ENCODE data around the gene PHACTR4.
A peak's percentile ranks its signal among the peaks of the same experiment; 100 is the strongest.
"Not testable (repeated sequence)": the region's sequence is repeated elsewhere in the genome, so short reads cannot be mapped to it uniquely, and the experiment has no call there.

Gene PHACTR4

GRCh38 chr1:28510970-28511440 lies 141.5 kb downstream of the PHACTR4 start:
- H3K4me3 ChIP-seq (ENCODE audit: control insufficient read depth, low read depth, low read length), result no peak overlapping the region
- DNase-seq (ENCODE audit: low read depth), result no peak
- TF ChIP-seq CTCF (IDR thresholded peaks at IDR 0.05; ENCODE audit: control insufficient read depth, insufficient read depth, low read depth, low read length, missing control alignments), result no peak

- H3K4me3 ChIP-seq (ENCODE audit: control insufficient read depth, low read depth, low read length), result no peak overlapping the region
- no peak for TF ChIP-seq CTCF (IDR thresholded peaks at IDR 0.05; ENCODE audit: control insufficient read depth, insufficient read depth, low read depth, low read length, missing control alignments)
- no peak for DNase-seq (ENCODE audit: low read depth)
Measured at GRCh38 chr1:28512058-28512611, 142.6 kb downstream of the PHACTR4 start.

- not testable (repeated sequence) for DNase-seq (ENCODE audit: low read depth); H3K4me3 ChIP-seq (ENCODE audit: control insufficient read depth, low read depth, low read length)
Measured at GRCh38 chr1:28514445-28514933, 144.9 kb downstream of the PHACTR4 start.

- no peak overlapping the region for H3K4me3 ChIP-seq (ENCODE audit: control insufficient read depth, low read depth, low read length)
- DNase-seq (ENCODE audit: low read depth), result no peak
- TF ChIP-seq CTCF (IDR thresholded peaks at IDR 0.05; ENCODE audit: control insufficient read depth, insufficient read depth, low read depth, low read length, missing control alignments), result no peak
Measured at GRCh38 chr1:28516518-28516956, 147.0 kb downstream of the PHACTR4 start.

- TF ChIP-seq CTCF (IDR thresholded peaks at IDR 0.05; ENCODE audit: control insufficient read depth, insufficient read depth, low read depth, low read length, missing control alignments), result no peak
- peak overlapping the region; percentile 2; the same call in 1 of the 2 replicates for H3K4me3 ChIP-seq (ENCODE audit: control insufficient read depth, low read depth, low read length)
- DNase-seq (ENCODE audit: low read depth), result no peak
Measured at GRCh38 chr1:28517649-28517999, 148.1 kb downstream of the PHACTR4 start.

GRCh38 chr1:28518000-28518744 lies 148.6 kb downstream of the PHACTR4 start:
- H3K4me3 ChIP-seq (ENCODE audit: control insufficient read depth, low read depth, low read length), result peak overlapping the region; percentile 69
- TF ChIP-seq CTCF (IDR thresholded peaks at IDR 0.05; ENCODE audit: control insufficient read depth, insufficient read depth, low read depth, low read length, missing control alignments), result peak; percentile 92
- DNase-seq (ENCODE audit: low read depth), result peak; percentile 48

- no peak for TF ChIP-seq CTCF (IDR thresholded peaks at IDR 0.05; ENCODE audit: control insufficient read depth, insufficient read depth, low read depth, low read length, missing control alignments)
- no peak for DNase-seq (ENCODE audit: low read depth)
- H3K4me3 ChIP-seq (ENCODE audit: control insufficient read depth, low read depth, low read length), result peak overlapping the region; percentile 69
Measured at GRCh38 chr1:28518745-28519341, 149.3 kb downstream of the PHACTR4 start.
